H1 (cell line): ENCODE results near the gene STXBP4. TPM values are rescaled to one million over a fixed set of nuclear protein-coding genes. Genes with fewer than 3 reads are reported as not detected.

Experiments used
- CTCF ChIA-PET: fragments of 300-600 bp; sonication (Branson Sonifier 250); formaldehyde crosslinking; loops from one replicate; lab custom pipeline; 2021; ENCODE audit not compliant: partially characterized antibody; lab: Charles Lee
- POLR2A ChIA-PET: fragments of 300-600 bp; sonication (Branson Sonifier 250); formaldehyde crosslinking; loops from one replicate; lab custom pipeline; 2021; ENCODE audit warnings: inconsistent platforms; ENCODE audit not compliant: partially characterized antibody; lab: Charles Lee
- DNase-seq, 2 experiments: peaks; one replicate each; pipeline versions ENCODE4 v3.0.0 to v3.0.0-alpha.2; 2010 to 2022; ENCODE audit warnings: low spot score in 2 of 2, low read depth in 1 of 2, mixed read lengths in 1 of 2
- FAIRE-seq: peaks from 2 replicates; lab custom pipeline; 2011; peaks lifted over from hg19 to GRCh38; lab: Jason Lieb, UNC
- H2AFZ ChIP-seq: 2 replicates; pipeline ENCODE4 v1.8.1; 2012; ENCODE audit warnings: low read length, inconsistent platforms
- H2AK5ac ChIP-seq: 2 replicates; pipeline ENCODE4 v1.6.1; 2013; ENCODE audit warnings: low read depth, low read length
- H2BK120ac ChIP-seq: replicated peaks from 2 replicates; pipeline ENCODE3; 2013; ENCODE audit warnings: low read depth, low read length, inconsistent platforms
- H2BK12ac ChIP-seq: 2 replicates; pipeline ENCODE4 v1.6.1; 2013; ENCODE audit warnings: low read depth, low read length
- H2BK15ac ChIP-seq: 2 replicates; pipeline ENCODE4 v1.6.1; 2013; ENCODE audit warnings: low read length
- H2BK20ac ChIP-seq: 2 replicates; pipeline ENCODE4 v1.6.1; 2013; ENCODE audit warnings: low read length
- H2BK5ac ChIP-seq: 2 replicates; pipeline ENCODE4 v1.6.1; 2013; ENCODE audit warnings: low read depth, low read length
- H3K14ac ChIP-seq: 2 replicates; pipeline ENCODE4 v1.6.1; 2013; ENCODE audit warnings: inconsistent platforms; ENCODE audit not compliant: insufficient read length
- H3K18ac ChIP-seq: 2 replicates; pipeline ENCODE4 v1.6.1; 2013; ENCODE audit warnings: low read length; ENCODE audit errors: extremely low read depth
- H3K23ac ChIP-seq: 2 replicates; pipeline ENCODE4 v1.6.1; 2013; ENCODE audit warnings: inconsistent platforms; ENCODE audit not compliant: insufficient read length
- H3K23me2 ChIP-seq: 2 replicates; pipeline ENCODE4 v1.6.1; 2013; ENCODE audit warnings: low read depth, low read length
- H3K27ac ChIP-seq: 2 replicates; pipeline ENCODE4 v1.6.1; 2011; ENCODE audit warnings: low read depth, low read length, inconsistent platforms
- H3K27me3 ChIP-seq, 4 experiments: replicated peaks in 1 of 4; 1 replicate in 1 of 4; 2 replicates in 3 of 4; pipeline versions ENCODE4 v1.6.1 to v1.8.1; 2011 to 2013; ENCODE audit warnings: low read length in 3 of 4, mild to moderate bottlenecking in 3 of 4, inconsistent platforms in 2 of 4, mixed read lengths in 2 of 4, moderate library complexity in 1 of 4; ENCODE audit not compliant: control insufficient read depth in 3 of 4, insufficient read depth in 3 of 4; ENCODE audit errors: extremely low read depth in 1 of 4
- H3K36me3 ChIP-seq, 4 experiments: 2 replicates each; pipeline versions ENCODE4 v1.6.1 to v1.8.1; 2011 to 2013; ENCODE audit warnings: mild to moderate bottlenecking in 4 of 4, low read length in 3 of 4, moderate library complexity in 2 of 4, control low read depth in 1 of 4, inconsistent platforms in 1 of 4; ENCODE audit not compliant: insufficient read depth in 4 of 4, control insufficient read depth in 2 of 4
- H3K4ac ChIP-seq: replicated peaks from 2 replicates; pipeline ENCODE3; 2013; ENCODE audit warnings: low read length, low read depth, mixed read lengths, inconsistent platforms; ENCODE audit not compliant: insufficient read length
- H3K4me1 ChIP-seq, 4 experiments: replicated peaks in 1 of 4; 1 replicate in 1 of 4; 2 replicates in 3 of 4; pipeline versions ENCODE4 v1.6.1 to v1.8.1; 2011 to 2013; ENCODE audit warnings: low read length in 3 of 4, inconsistent platforms in 2 of 4, mixed read lengths in 1 of 4; ENCODE audit not compliant: insufficient read depth in 4 of 4, control insufficient read depth in 3 of 4
- H3K4me2 ChIP-seq, 2 experiments: 2 replicates each; pipeline versions ENCODE4 v1.6.1 to v1.8.1; 2011 to 2013; ENCODE audit warnings: low read depth in 2 of 2, low read length in 2 of 2, control low read depth in 1 of 2, inconsistent platforms in 1 of 2, mild to moderate bottlenecking in 1 of 2; ENCODE audit not compliant: insufficient read depth in 1 of 2
- H3K4me3 ChIP-seq, 4 experiments: fragments of 200-600, 300-600 bp in 1 of 4; sonication (generic), shearing (Covaris generic), sonication (Bioruptor Twin) in 1 of 4; 2 replicates each; pipeline versions ENCODE4 v1.5.1 to v1.8.1; 2011 to 2016; ENCODE audit warnings: low read length in 4 of 4, low read depth in 3 of 4, control low read depth in 2 of 4, inconsistent platforms in 2 of 4, mild to moderate bottlenecking in 2 of 4, mixed read lengths in 1 of 4, moderate library complexity in 1 of 4; ENCODE audit not compliant: insufficient read depth in 2 of 4; ENCODE audit errors: extremely low read depth in 1 of 4
- H3K56ac ChIP-seq: replicated peaks from 2 replicates; pipeline ENCODE3; 2013; ENCODE audit warnings: low read depth, mild to moderate bottlenecking, mixed read lengths, low read length, inconsistent platforms; ENCODE audit not compliant: insufficient read length
- H3K79me1 ChIP-seq: 2 replicates; pipeline ENCODE4 v1.6.1; 2013; ENCODE audit warnings: low read depth, low read length, control low read depth
- H3K79me2 ChIP-seq, 2 experiments: 2 replicates each; pipeline versions ENCODE4 v1.6.1 to v1.8.1; 2012 to 2013; ENCODE audit warnings: low read length in 2 of 2, mild to moderate bottlenecking in 2 of 2, inconsistent platforms in 1 of 2; ENCODE audit not compliant: insufficient read depth in 2 of 2, control insufficient read depth in 1 of 2
- H3K9ac ChIP-seq, 4 experiments: replicated peaks in 1 of 4; 1 replicate in 1 of 4; 2 replicates in 3 of 4; pipeline versions ENCODE4 v1.6.1 to v1.8.1; 2011 to 2013; ENCODE audit warnings: low read depth in 3 of 4, low read length in 3 of 4, control low read depth in 2 of 4, mild to moderate bottlenecking in 2 of 4, moderate library complexity in 2 of 4, inconsistent platforms in 1 of 4; ENCODE audit errors: extremely low read depth in 1 of 4
- H3K9me3 ChIP-seq, 2 experiments: 2 replicates each; pipeline versions ENCODE4 v1.6.1 to v1.8.1; 2012 to 2013; ENCODE audit warnings: mild to moderate bottlenecking in 2 of 2, moderate library complexity in 2 of 2, control low read depth in 1 of 2, inconsistent platforms in 1 of 2, low read depth in 1 of 2, low read length in 1 of 2, mixed read lengths in 1 of 2; ENCODE audit not compliant: insufficient read depth in 2 of 2
- H4K20me1 ChIP-seq, 2 experiments: replicated peaks in 1 of 2; 2 replicates each; pipeline versions ENCODE3 to v1.8.1; 2011 to 2013; ENCODE audit warnings: inconsistent platforms in 2 of 2, low read length in 2 of 2, mild to moderate bottlenecking in 1 of 2; ENCODE audit not compliant: insufficient read depth in 2 of 2, control insufficient read depth in 1 of 2
- H4K5ac ChIP-seq: 2 replicates; pipeline ENCODE4 v1.6.1; 2013; ENCODE audit warnings: low read length, low read depth, mixed read lengths, inconsistent platforms; ENCODE audit not compliant: insufficient read length
- H4K8ac ChIP-seq: 2 replicates; pipeline ENCODE4 v1.8.0; 2013; ENCODE audit warnings: mild to moderate bottlenecking, moderate library complexity, low read length, inconsistent platforms; ENCODE audit not compliant: insufficient read depth; ENCODE audit errors: extremely low read depth
- H4K91ac ChIP-seq: replicated peaks from 2 replicates; pipeline ENCODE3; 2013; ENCODE audit warnings: low read length, mixed read lengths, inconsistent platforms; ENCODE audit not compliant: insufficient read length
- CBX8 ChIP-seq: fragments of 300-800, 300-1000 bp; sonication (generic); IDR thresholded peaks from 2 replicates; pipeline ENCODE4 v1.7.1; 2016; ENCODE audit warnings: low read depth, low read length, borderline replicate concordance
- CHD1 ChIP-seq: IDR thresholded peaks from 2 replicates; pipeline ENCODE4 v1.6.1; 2012; ENCODE audit warnings: low read depth, low read length, improper control_type of control experiment
- EZH2 ChIP-seq: fragments of 200-600 bp; sonication (generic); IDR thresholded peaks from 2 replicates; pipeline ENCODE4 v1.7.1; 2012; ENCODE audit warnings: low read depth, mild to moderate bottlenecking, moderate library complexity, low read length, inconsistent platforms; ENCODE audit not compliant: severe bottlenecking
- GABPA ChIP-seq: IDR thresholded peaks from 2 replicates; pipeline ENCODE4 v1.6.1; 2011; ENCODE audit warnings: mild to moderate bottlenecking, low read length, moderate library complexity, borderline replicate concordance; ENCODE audit not compliant: insufficient read depth
- JUND ChIP-seq: IDR thresholded peaks from 2 replicates; pipeline ENCODE4 v1.6.1; 2011; ENCODE audit warnings: mild to moderate bottlenecking, improper control_type of control experiment, low read length
- SAP30 ChIP-seq: fragments of 300-600 bp; sonication (generic); IDR thresholded peaks from 2 replicates; pipeline ENCODE4 v1.7.1; 2012; ENCODE audit warnings: low read length, moderate library complexity, mild to moderate bottlenecking, inconsistent platforms; ENCODE audit not compliant: insufficient read depth, insufficient replicate concordance
- SIX5 ChIP-seq: IDR thresholded peaks from 2 replicates; pipeline ENCODE4 v1.6.1; 2011; ENCODE audit warnings: mild to moderate bottlenecking, low read depth, low read length
- SP1 ChIP-seq: IDR thresholded peaks from 2 replicates; pipeline ENCODE4 v1.6.1; 2011; ENCODE audit warnings: low read depth, low read length
- SP2 ChIP-seq: IDR thresholded peaks from 2 replicates; pipeline ENCODE4 v1.6.1; 2012; ENCODE audit warnings: mild to moderate bottlenecking, low read length, inconsistent platforms
- SRF ChIP-seq: IDR thresholded peaks from 2 replicates; pipeline ENCODE4 v1.6.1; 2011; ENCODE audit warnings: mild to moderate bottlenecking, low read depth, low read length, moderate library complexity
- TAF7 ChIP-seq: optimal IDR thresholded peaks from 2 replicates; pipeline ENCODE3; 2011; ENCODE audit warnings: low read depth, mild to moderate bottlenecking, inconsistent platforms, low read length, moderate library complexity, borderline replicate concordance
- WGBS, 2 experiments: shearing (Covaris generic) in 1 of 2; methylation state at CpG; one replicate each; pipeline versions ENCODE4 v1.1.6 to v1.1.7; 2013 to 2015; ENCODE audit warnings: low lambda C conversion rate in 2 of 2, mixed read lengths in 2 of 2, inconsistent platforms in 1 of 2, low coverage in 1 of 2, missing lambda C conversion rate in 1 of 2; ENCODE audit not compliant: insufficient replicate concordance in 2 of 2, insufficient coverage in 1 of 2, insufficient read length in 1 of 2; ENCODE audit errors: extremely low coverage in 1 of 2, missing lambda C conversion rate in 1 of 2; 5-methylcytosine and 5-hydroxymethylcytosine counted together
- polyA plus RNA-seq, 7 experiments: library from polyadenylated mRNA; depleted of rRNA in 3 of 7; stranded (reverse) in 5 of 7; unstranded in 2 of 7; fragments of >200 nt in 5 of 7; fragments of 200-250 nt in 2 of 7; gene quantifications; 1 replicate in 5 of 7; 2 replicates in 1 of 7; 4 replicates in 1 of 7; pipeline versions ENCODE4 v1.2.1 to v1.2.3, GENCODE V29; 2011 to 2013; ENCODE audit warnings: missing spikeins in 2 of 7, mixed read lengths in 2 of 7
- total RNA-seq: library from RNA; stranded (reverse); fragmentation: NEBNext Ultra II Directional; extraction: Animal tissue kit (Norgen Biotek cat#: 25700); gene quantifications from 2 replicates; pipeline ENCODE4 v1.2.1, GENCODE V29; 2021
- TF ChIP-seq, protein P1 (sequence below): IDR thresholded peaks from 2 replicates; pipeline ENCODE4 v1.6.1; 2012; ENCODE audit warnings: inconsistent platforms
- TF ChIP-seq, protein P2 (sequence below): IDR thresholded peaks from 2 replicates; pipeline ENCODE4 v1.6.1; 2011; ENCODE audit warnings: low read length, improper control_type of control experiment

The STXBP4 gene
- total and polyA plus RNA-seq, 2 of the 8 experiments (the other 6 are each of a cell fraction or from before 2014, with no cell fraction given), result 3.2 to 18.5 TPM

DNA sequence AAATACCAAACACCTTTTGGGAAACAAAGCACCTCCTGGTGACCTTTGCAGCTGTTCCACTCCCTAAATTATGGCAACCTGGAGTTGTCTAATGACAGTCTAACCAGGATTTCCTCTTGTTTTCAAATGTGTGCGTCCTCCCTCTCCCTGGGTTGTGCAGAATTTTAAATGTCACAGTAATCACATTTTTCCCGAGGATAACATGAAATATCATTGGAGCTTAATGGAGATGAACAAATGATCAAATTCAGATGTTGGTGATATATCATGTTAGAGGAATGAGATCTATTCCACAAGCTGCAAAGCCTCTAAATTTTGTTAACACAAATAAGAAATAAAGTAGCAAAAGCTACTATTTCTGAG is 209.3 kb downstream of the STXBP4 start:
- Histone ChIP-seq H2BK120ac (no peak overlapping the region), H2BK12ac (no peak overlapping the region), H2BK5ac (no peak overlapping the region), H3K14ac (no peak overlapping the region), H2AK5ac (no peak overlapping the region), H3K79me1 (no peaks in the 10 kb centered on the region), H3K36me3 (no peaks in the 10 kb centered on the region; a peak in 1 of 8 replicates), H2AFZ (no peak overlapping the region), H3K4me3 (no peak overlapping the region), H3K27ac (no peak overlapping the region), H2BK20ac (no peak overlapping the region), H3K9me3 (peaks cover 4 to 9% of the 10 kb centered on the region in 2 experiments; a peak in 2 of 4 replicates), H3K9ac (no peak overlapping the region), H3K4me1 (no peaks in the 10 kb centered on the region; a peak in 1 of 7 replicates), H3K23ac (no peak overlapping the region), H2BK15ac (no peak overlapping the region), H4K91ac (no peak overlapping the region), H3K4me2 (no peak overlapping the region), H3K56ac (no peak overlapping the region), H4K5ac (no peak overlapping the region), H3K27me3 (no peaks in the 10 kb centered on the region), H4K8ac (no peak overlapping the region), H3K18ac (no peak overlapping the region), H3K23me2 (no peaks in the 10 kb centered on the region), H4K20me1 (no peaks in the 10 kb centered on the region), H3K79me2 (no peaks in the 10 kb centered on the region), H3K4ac (no peak overlapping the region)
- DNase-seq (no peak), FAIRE-seq (no peak)
- POLR2A ChIA-PET, result no interaction called here
- CTCF ChIA-PET, result interaction anchor here (0.5 to 1.4 kb wide), 6 partner anchors 9 to 184 kb away, joined by 3 to 4 read pairs (median 3); no protein-coding TSS in a partner anchor
- 85% methylated on average over 2 of the region's 2 CpGs; no CpG with 5 or more reads in 1 of the 2 experiments for WGBS, 2 experiments
- TF ChIP-seq SP1 (no peak), GABPA (no peak), SP2 (no peak), SIX5 (no peak), TAF7 (no peak), CHD1 (no peak), SRF (no peak), CBX8 (no peak), EZH2 (no peak), JUND (no peak), SAP30 (no peak)
- TF ChIP-seq, protein P1, sequence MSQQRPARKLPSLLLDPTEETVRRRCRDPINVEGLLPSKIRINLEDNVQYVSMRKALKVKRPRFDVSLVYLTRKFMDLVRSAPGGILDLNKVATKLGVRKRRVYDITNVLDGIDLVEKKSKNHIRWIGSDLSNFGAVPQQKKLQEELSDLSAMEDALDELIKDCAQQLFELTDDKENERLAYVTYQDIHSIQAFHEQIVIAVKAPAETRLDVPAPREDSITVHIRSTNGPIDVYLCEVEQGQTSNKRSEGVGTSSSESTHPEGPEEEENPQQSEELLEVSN, result no peak
- TF ChIP-seq, protein P2, sequence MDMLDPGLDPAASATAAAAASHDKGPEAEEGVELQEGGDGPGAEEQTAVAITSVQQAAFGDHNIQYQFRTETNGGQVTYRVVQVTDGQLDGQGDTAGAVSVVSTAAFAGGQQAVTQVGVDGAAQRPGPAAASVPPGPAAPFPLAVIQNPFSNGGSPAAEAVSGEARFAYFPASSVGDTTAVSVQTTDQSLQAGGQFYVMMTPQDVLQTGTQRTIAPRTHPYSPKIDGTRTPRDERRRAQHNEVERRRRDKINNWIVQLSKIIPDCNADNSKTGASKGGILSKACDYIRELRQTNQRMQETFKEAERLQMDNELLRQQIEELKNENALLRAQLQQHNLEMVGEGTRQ, result no peak
